Tibial artery (tissue), 4 donors: ENCODE results near the gene GREB1L.
"Not testable (repeated sequence)": the region's sequence is repeated elsewhere in the genome, so short reads cannot be mapped to it uniquely, and the experiment has no call there.

Experiments used
- DNase-seq, 2 donors: peaks; one replicate each; pipeline ENCODE4 v3.0.0-alpha.2; 2019
- H3K27ac ChIP-seq, 2 donors: fragments of 200-600 bp; sonication (generic) in 1 of 2; 1 replicate in 1 of 2; 2 replicates in 1 of 2; pipeline ENCODE4 v1.5.1; 2018 to 2019; ENCODE audit warnings: mild to moderate bottlenecking in 1 of 2
- H3K27me3 ChIP-seq, 2 donors: fragments of 200-600 bp; sonication (generic) in 1 of 2; one replicate each; pipeline versions ENCODE4 v1.5.1 to v1.6.0; 2016 to 2019
- H3K36me3 ChIP-seq, 3 donors: fragments of 200-600 bp; sonication (generic) in 2 of 3; one replicate each; pipeline ENCODE4 v1.5.1; 2016 to 2019; ENCODE audit warnings: mild to moderate bottlenecking in 2 of 3
- H3K4me1 ChIP-seq, 4 donors: fragments of 200-600 bp; sonication (generic) in 2 of 4; 1 replicate in 3 of 4; 2 replicates in 1 of 4; pipeline ENCODE4 v1.5.1; 2016 to 2019
- H3K4me3 ChIP-seq, 2 donors: fragments of 200-600 bp; sonication (generic) in 1 of 2; 1 replicate in 1 of 2; 2 replicates in 1 of 2; pipeline ENCODE4 v1.5.1; 2018 to 2019; ENCODE audit warnings: mild to moderate bottlenecking in 2 of 2
- H3K9me3 ChIP-seq, 3 donors: fragments of 200-600 bp; sonication (generic) in 1 of 3; one replicate each; pipeline ENCODE4 v1.5.1; 2016 to 2019
- intact Hi-C: fragments of 100-400 bp; cut with DNase I; formaldehyde crosslinking; loops from one replicate; pipeline ENCODE4 v1.15.0; 2023; ENCODE audit warnings: low total_unique reads
- TF ChIP-seq, protein P1 (sequence below), 2 experiments: fragments of 200-600 bp in 1 of 2; fragments of 450-650 bp in 1 of 2; IDR thresholded peaks; one replicate each; pipeline ENCODE4 v1.5.1; 2017 to 2019; ENCODE audit warnings: antibody characterized with exemption in 2 of 2, mild to moderate bottlenecking in 1 of 2, moderate library complexity in 1 of 2

The GREB1L gene

DNA sequence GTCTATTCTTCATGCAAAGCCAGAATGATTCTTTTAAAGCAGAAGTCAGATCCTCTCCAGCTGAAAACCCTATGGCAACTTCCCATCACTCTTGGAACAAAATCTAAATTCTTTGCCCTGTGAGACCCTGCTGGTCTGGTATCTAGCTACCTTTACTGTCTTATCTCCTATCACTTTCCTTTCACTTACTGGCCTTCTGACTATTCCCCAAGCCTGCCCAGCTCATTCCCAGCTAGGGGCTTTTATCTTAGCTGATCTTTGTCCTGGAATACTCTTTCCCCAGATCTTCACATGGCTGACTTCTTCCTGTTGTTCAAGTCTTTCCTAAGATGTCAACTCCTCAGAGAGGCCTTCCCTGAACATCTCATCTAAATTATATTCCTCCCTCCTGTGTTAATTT, 63.6 kb downstream of the GREB1L start:
- intact Hi-C loops = no loop called here
- H3K4me1 ChIP-seq = peaks cover 0 to 2% (median 0%) of the 10 kb centered on the region in 4 donors
- no peak overlapping the region for H3K27ac ChIP-seq
- DNase-seq = no peak
- TF ChIP-seq, protein P1, sequence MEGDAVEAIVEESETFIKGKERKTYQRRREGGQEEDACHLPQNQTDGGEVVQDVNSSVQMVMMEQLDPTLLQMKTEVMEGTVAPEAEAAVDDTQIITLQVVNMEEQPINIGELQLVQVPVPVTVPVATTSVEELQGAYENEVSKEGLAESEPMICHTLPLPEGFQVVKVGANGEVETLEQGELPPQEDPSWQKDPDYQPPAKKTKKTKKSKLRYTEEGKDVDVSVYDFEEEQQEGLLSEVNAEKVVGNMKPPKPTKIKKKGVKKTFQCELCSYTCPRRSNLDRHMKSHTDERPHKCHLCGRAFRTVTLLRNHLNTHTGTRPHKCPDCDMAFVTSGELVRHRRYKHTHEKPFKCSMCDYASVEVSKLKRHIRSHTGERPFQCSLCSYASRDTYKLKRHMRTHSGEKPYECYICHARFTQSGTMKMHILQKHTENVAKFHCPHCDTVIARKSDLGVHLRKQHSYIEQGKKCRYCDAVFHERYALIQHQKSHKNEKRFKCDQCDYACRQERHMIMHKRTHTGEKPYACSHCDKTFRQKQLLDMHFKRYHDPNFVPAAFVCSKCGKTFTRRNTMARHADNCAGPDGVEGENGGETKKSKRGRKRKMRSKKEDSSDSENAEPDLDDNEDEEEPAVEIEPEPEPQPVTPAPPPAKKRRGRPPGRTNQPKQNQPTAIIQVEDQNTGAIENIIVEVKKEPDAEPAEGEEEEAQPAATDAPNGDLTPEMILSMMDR (IDR thresholded peaks at IDR 0.05) = no peak
- H3K27me3 ChIP-seq = no peaks in the 10 kb centered on the region
- no peaks in the 10 kb centered on the region for H3K9me3 ChIP-seq
- H3K4me3 ChIP-seq = no peak overlapping the region
- H3K36me3 ChIP-seq = no peaks in the 10 kb centered on the region

DNA sequence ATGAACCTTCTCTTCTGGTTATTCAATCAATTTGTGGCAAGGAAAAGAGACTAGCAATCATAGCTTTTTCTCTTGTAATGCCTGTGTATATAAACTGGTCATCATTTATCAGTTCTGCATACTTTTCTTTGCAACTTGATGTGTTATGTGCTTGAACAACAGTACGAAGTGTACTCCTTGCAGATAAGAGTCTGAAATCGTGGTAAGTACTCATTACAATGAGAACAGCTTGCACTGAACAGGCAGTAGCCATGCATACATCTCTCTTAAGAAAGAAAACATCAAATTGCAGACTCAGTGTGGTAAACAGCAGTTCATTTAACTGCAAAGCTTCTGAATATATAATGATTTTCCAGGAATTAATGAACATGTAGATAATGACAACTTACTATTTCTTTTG, 64.3 kb downstream of the GREB1L start:
- Histone ChIP-seq H3K4me3 (no peak overlapping the region), H3K27ac (no peak overlapping the region), H3K27me3 (no peaks in the 10 kb centered on the region), H3K36me3 (no peaks in the 10 kb centered on the region), H3K9me3 (no peaks in the 10 kb centered on the region), H3K4me1 (no peaks in the 10 kb centered on the region)
- intact Hi-C loops = no loop called here
- no peak for DNase-seq
- TF ChIP-seq, protein P1 (IDR thresholded peaks at IDR 0.05) = no peak

DNA sequence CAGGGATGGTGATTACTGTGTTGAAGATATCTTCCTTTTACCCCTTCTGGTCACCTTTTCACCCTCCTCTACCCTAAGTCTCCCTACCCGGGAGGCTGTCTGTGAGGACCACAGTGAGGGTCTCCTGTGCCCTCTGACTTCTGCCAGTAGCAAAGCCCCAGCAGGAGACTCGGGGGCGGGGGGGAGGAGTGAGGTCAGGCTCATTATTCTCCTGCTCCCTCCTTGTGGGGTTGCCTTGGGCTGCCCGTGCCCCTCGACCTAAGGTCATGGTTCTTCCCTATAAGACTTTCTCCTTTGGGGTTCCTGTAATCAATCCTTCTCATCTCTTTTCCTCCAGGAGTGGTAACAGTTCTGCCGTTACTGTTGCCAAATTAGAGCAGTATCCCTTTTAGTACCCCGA, 65.5 kb downstream of the GREB1L start:
- Histone ChIP-seq H3K4me3 (no peak overlapping the region), H3K27ac (no peak overlapping the region), H3K36me3 (no peaks in the 10 kb centered on the region), H3K27me3 (no peaks in the 10 kb centered on the region), H3K9me3 (no peaks in the 10 kb centered on the region), H3K4me1 (no peaks in the 10 kb centered on the region)
- DNase-seq = no peak
- TF ChIP-seq, protein P1 (IDR thresholded peaks at IDR 0.05) = no peak
- intact Hi-C loops = no loop called here

DNA sequence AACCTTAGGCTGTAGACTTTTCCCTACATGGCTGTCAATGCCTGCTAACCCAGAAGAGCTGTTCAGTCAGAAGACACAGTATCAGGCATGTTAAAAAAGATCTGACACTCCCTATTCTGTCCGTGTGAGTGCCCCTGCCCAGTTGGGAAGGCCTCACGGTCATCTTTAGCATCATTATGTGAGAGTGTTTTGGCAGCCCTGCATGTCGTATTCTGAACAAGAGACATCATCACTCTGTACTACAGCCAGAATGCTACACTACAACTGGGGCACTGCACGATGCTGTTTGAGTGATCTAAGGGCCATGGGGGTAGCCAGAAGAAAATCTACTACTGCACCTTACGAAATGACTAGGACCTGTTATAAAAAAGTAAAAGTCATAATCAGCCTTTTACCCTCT, 67.2 kb downstream of the GREB1L start:
- TF ChIP-seq, protein P1 (IDR thresholded peaks at IDR 0.05) = no peak
- intact Hi-C loops = no loop called here
- no peaks in the 10 kb centered on the region for H3K36me3 ChIP-seq
- H3K27me3 ChIP-seq = no peaks in the 10 kb centered on the region
- no peak overlapping the region for H3K27ac ChIP-seq
- no peak overlapping the region for H3K4me3 ChIP-seq
- no peaks in the 10 kb centered on the region for H3K9me3 ChIP-seq
- no peak for DNase-seq
- H3K4me1 ChIP-seq = peaks cover 0 to 7% (median 3%) of the 10 kb centered on the region in 4 donors

DNA sequence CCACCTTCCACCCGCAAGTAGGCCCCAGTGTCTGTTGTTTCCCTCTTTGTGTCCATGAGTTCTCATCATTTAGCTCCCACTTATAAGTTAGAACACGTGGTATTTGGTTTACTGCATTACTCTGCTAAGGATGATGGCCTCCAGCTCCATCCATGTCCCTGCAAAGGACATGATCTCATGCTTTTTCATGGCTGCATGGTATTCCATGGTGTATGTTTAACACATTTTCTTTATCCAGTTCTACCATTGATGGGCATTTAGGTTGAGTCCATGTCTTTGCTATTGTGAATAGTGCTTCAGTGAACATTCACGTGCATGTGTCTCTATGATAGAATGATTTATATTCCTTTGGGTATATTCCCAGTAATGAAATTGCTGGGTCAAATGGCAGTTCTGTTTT, 69.9 kb downstream of the GREB1L start:
- DNase-seq, H3K9me3 ChIP-seq, H3K36me3 ChIP-seq, H3K27me3 ChIP-seq, H3K27ac ChIP-seq, H3K4me3 ChIP-seq: not testable (repeated sequence)
- intact Hi-C loops = loop anchor here (10.0 kb wide), 1 partner anchor 53 kb away; no protein-coding TSS in a partner anchor
- H3K4me1 ChIP-seq = peaks cover 0 to 13% (median 6%) of the 10 kb centered on the region in 4 donors

DNA sequence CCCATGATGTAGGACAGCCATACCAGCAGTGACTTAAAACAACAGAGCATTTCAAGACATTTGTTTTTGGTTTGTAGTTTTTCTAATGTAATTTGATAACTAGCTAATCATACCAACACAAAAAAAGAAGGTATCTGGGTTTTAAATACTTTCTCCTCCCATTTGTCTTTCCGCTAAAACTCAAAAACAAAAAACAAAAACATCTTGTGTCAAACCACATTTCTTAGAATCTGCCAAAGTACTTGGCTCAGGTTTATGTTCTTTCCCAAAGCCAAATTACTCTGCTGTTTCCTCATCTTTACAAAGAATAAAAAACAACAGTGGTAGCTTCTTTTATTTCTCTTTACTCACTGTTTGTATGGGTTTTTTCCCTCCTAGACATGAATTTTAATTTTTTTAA, 71.5 kb downstream of the GREB1L start:
- Histone ChIP-seq H3K27me3 (no peaks in the 10 kb centered on the region), H3K4me1 (peaks cover 0 to 13% (median 6%) of the 10 kb centered on the region in 4 donors), H3K9me3 (no peaks in the 10 kb centered on the region), H3K4me3 (no peak overlapping the region), H3K36me3 (no peaks in the 10 kb centered on the region), H3K27ac (no peak overlapping the region)
- TF ChIP-seq, protein P1 (IDR thresholded peaks at IDR 0.05) = no peak
- DNase-seq = no peak
- intact Hi-C loops = loop anchor here (10.0 kb wide), 1 partner anchor 51 kb away; no protein-coding TSS in a partner anchor
